HG02759 (cell line): ENCODE results near the gene SDHA.

ENCODE experiments used
- ATAC-seq: cut with Tn5 transposase; IDR thresholded peaks from one replicate; pipeline ENCODE4 v1.9.1; 2021; ENCODE audit warnings: mild to moderate bottlenecking, moderate library complexity; ENCODE audit not compliant: unreplicated experiment

SDHA gene

DNA sequence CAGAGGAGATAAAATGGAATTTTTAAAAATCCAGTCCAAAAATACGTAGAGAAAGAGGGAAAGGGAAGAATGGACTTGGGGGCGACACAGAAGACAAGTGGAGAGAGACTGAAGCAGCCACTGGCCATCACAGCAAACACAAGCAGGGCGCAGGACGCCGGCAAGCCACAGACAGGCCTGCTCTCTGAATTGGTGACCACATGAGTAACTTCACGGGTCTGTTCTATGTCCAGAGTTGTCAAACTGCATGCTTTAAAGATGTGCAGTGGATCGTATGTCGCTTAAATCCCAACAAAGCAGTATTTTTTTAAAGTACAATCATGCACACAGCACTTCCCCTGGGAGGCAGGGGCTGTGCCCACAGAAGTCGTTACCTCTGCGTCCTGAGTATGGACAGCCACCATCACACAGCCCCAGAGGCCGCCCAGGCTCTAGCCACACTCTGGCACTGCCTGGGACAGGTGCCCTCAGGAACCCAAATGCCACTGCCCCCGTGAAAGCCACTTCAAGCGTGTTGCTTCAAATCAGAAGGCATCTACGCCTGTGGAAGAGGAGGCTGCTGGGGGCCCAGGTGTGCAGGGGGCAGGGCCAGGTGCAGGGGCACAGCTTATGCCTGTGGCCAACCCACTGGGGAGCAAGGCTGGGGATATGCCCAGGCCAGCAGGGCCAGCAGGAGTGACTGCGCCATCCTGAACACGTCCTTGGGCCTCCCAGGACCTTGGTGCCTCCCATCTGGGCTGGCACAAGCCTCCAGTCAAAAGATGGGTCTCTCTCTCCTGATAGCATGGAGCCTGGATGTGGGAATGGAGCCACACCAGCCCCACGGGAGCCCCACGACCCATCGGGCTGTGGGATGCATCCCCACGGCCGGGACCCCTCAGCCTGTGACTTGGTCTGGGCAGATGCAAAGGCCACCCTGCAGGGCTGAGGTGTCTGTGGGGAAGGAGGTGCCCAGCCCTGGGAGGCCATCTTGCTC, 32.7 kb upstream of the SDHA start:
- no peak for ATAC-seq

- ATAC-seq: no peak
These were observed 31.8 kb upstream of the SDHA start for GRCh38 chr5:186091-187041.

DNA sequence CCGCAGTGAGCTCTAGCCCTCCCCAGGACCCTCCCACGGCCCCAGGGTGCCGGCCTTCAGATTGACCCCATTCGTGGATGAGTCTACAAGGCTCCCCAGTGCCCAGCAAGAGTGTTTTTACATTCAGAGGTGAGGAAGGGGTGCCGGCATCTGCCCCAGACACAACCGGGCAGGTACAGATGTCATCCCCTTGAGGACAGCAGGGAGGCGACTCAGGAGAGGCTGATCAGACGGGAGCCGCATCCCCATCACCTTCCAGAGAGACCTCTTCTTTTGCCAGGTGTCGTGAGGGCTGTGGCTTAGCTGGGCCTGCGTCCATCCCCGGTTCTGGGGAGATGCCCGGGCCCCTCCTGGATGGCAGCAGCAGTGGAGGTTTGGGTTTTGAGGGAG, 31.1 kb upstream of the SDHA start:
- no peak for ATAC-seq

DNA sequence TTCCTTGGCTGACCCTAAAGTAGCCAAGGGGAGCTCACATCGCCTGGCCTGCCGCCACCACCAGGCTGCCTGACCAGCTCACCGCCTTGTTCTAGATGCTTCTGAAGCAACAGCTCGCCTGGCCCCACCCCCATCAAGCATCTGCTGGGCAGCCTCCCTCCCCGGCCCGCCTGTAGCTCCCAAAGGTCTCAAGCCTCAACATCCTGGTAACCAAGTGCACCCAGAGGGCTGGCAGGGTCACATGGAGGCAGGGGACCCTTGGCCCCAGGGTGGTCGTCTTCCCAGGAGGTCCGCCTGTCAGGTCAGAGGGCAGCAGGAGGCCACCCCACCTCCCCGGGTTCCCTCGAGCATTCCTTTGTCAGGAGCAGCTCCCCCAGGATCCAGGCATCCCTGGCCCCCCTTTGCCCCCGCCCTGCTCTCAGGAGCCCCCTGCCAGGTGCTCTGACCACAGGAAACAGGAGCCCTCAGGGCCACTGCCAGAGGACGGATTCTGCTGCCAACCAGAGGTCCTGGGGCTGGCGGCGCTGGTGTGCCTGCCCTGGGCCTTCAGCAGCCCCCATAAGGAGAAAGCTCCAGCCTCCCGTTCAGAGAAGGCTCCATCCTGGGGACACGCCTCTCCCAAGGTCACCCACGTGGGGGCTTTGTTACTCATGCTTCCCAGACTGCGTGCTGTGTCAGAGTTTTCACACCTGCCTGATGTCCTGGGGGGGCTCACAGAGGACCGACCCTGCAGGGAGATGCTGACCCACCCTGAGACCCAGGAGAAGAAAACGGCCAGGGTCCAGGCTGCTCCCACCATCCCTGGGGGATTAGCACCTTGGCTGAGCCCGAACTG, 30.3 kb upstream of the SDHA start:
- no peak for ATAC-seq

GRCh38 chr5:188488-189481, 29.3 kb upstream of the SDHA start:
- ATAC-seq: peak; percentile 78

DNA sequence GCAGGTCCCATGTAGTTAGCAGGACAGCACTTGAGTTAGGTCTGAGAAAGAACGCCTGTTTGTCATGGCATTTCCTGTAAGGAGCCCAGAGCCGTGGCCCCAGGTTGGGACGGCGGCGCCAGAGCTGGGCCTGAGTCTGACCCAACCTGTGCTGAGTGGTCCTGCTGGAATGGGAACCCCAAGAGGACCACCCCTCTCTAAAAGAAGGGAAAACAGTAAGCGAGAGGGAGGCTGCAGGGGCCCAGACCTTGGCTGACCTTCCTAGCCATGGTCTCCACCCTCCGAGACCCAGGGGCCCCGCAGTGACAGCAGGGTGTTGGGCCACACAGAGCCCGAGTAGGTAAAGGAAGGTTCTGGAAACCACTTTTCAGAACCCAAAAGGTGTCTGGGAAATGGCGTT, 28.6 kb upstream of the SDHA start:
- no peak for ATAC-seq

DNA sequence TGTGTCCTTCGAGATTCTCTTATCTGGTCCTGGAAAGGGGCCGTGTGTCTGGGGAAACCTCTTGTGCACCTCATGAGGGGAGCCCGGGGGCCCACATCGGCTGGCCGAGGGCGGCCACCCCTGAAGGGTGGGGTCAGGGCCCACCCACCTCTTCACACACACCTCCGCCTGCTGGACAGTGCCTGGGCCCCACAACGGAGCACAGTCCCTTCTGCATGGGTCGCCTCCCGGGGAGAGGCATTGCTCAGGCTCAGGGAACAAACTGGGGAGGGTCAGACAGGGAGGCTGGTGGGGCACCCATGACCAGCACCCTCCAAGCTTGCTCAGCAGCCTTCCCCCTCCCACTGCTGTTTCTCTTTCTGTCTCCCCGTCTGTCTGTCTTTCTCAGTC, 28.1 kb upstream of the SDHA start:
- ATAC-seq: no peak

GRCh38 chr5:190366-191035, 27.6 kb upstream of the SDHA start:
- ATAC-seq: no peak

DNA sequence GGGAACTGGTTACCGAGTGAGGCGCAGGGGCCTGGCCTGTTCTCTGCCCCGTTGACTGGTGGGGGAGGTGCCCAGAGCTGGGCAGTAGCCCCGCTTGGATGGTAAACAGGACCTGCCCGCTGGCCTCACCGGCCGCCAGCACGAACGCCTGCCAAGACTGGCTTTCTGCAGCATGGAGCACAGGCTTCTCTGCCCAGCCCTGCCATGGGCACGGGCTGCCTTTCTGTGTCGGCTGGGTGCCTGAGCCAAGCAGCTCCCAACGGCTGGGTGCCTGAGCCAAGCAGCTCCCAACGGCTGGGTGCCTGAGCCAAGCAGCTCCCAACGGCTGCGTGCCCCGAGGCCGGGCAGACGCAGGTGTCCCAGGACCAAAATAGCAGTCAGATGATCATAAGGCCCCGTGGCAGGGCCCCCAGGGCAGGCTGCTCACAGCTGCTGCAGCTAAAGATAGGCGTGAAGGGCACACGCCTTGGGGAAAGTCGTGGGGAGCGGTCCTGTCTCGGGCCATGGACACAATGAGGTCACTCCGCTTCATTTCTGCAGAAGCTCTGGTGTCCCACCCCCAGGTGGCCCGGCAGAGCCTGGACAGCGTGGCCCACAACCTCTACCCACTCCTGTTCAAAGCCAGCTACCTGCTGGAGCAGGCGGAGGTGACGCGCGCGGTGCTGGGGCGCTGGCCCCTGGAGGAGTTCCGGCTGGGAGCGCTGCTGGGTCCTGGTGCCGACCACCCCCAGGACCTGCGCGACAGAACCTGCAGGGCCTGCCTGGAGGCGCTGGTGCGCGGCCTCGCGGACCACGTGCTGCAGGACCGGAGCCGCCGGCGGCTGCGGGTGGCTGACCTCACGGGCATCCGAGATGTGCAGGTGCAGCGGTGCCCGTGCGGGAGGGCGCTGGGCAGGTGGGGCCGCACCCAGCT, 26.8 kb upstream of the SDHA start, which contains the start of gene LRRC14B:
Gene LRRC14B (plus strand): TSS at position 460 of the 913 bp plus-strand sequence. CDS start 44 bp downstream, at position 504.
- peak; percentile 52 for ATAC-seq

DNA sequence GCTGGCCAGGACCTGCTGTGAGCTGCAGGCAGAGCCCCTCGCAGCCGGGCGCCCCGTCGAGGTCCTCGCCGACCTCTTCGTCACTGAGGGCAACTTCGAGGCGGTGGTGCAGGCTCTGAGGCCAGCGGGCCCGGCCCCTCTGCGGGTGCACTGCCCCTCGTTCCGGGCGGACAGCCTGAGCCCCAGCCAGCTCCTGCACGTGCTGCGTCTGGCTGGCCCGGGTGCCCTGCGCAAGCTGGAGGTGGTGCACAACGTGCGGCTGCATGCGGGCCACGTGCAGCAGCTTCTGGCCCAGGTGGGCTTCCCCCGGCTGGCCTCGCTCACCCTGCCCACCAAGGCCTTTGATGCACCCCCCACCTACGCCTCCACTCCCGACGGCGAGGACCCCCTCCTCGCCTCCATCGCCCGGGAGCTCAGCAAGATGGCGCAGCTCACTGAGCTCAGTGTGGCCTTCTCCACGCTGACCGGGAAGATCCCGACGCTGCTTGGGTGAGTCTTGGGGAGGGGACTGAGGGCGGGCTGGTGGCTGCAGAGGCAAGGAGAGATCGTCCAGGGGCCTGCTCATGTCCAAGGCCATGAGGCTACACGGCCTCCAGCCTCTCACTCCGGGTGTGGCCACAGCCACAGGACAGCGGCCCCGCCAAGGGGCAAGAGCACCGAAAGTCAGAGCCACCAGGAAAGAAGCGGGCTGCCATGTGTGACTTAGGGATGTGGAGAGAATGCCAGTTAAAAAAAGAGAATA, 26.0 kb upstream of the SDHA start:
- ATAC-seq: no peak

DNA sequence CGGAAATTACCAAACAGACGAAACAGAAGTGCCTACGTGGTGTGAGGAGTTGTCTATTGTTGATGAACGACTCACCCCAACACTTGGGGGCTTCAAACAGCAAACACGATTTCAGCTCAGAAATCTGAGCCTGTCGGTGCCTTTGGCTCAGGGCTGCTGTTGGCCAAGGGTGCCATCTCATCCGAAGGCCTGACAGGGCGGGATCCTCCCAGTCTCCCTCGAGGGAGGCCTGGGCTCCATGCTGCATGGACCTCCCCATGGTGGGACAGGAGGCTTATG, 25.5 kb upstream of the SDHA start:
- no peak for ATAC-seq

- ATAC-seq: no peak
These were observed 24.9 kb upstream of the SDHA start for GRCh38 chr5:192970-193831.

- ATAC-seq: no peak
These were observed 24.0 kb upstream of the SDHA start for GRCh38 chr5:194102-194501.

GRCh38 chr5:194603-195209, 23.4 kb upstream of the SDHA start:
- ATAC-seq: no peak

GRCh38 chr5:195401-196160, 22.5 kb upstream of the SDHA start:
- no peak for ATAC-seq
